ENCODE results near the gene RYR2.

RYR2 gene

GRCh38 chr1:237040823-237041222 lies 1.2 kb upstream of the RYR2 start:
- TF ChIP-seq CTCF (IDR thresholded peaks at IDR 0.05; ENCODE audit: control insufficient read depth, extremely low read depth, insufficient read depth) = no peak

GRCh38 chr1:237041461-237041794 lies 556 bp upstream of the RYR2 start:
- DNase-seq (ENCODE audit: low read depth) = no peak
- no peak for TF ChIP-seq CTCF (IDR thresholded peaks at IDR 0.05; ENCODE audit: control insufficient read depth, extremely low read depth, insufficient read depth)
- no peak overlapping the region for H3K4me3 ChIP-seq (ENCODE audit: low read depth, low read length)

More at GRCh38 chr1:237040823-237041222, 1.2 kb upstream of the RYR2 start:
- H3K4me3 ChIP-seq (ENCODE audit: low read depth, low read length) = no peak overlapping the region
- no peak for DNase-seq (ENCODE audit: low read depth)

GRCh38 chr1:237042526-237042891 lies 525 bp downstream of the RYR2 start:
- no peak overlapping the region for H3K4me3 ChIP-seq (ENCODE audit: low read depth, low read length)
- no peak for TF ChIP-seq CTCF (IDR thresholded peaks at IDR 0.05; ENCODE audit: control insufficient read depth, extremely low read depth, insufficient read depth)
- no peak for DNase-seq (ENCODE audit: low read depth)

GRCh38 chr1:237042892-237043576 lies 1.1 kb downstream of the RYR2 start:
- no peak for DNase-seq (ENCODE audit: low read depth)
- TF ChIP-seq CTCF (IDR thresholded peaks at IDR 0.05; ENCODE audit: control insufficient read depth, extremely low read depth, insufficient read depth) = no peak
- H3K4me3 ChIP-seq (ENCODE audit: low read depth, low read length) = no peak overlapping the region

- H3K4me3 ChIP-seq (ENCODE audit: low read depth, low read length) = no peak overlapping the region
- TF ChIP-seq CTCF (IDR thresholded peaks at IDR 0.05; ENCODE audit: control insufficient read depth, extremely low read depth, insufficient read depth) = no peak
- no peak for DNase-seq (ENCODE audit: low read depth)
These were observed 2.1 kb downstream of the RYR2 start for GRCh38 chr1:237043846-237044636.

GRCh38 chr1:237045278-237046016 lies 3.5 kb downstream of the RYR2 start:
- DNase-seq (ENCODE audit: low read depth) = no peak
- TF ChIP-seq CTCF (IDR thresholded peaks at IDR 0.05; ENCODE audit: control insufficient read depth, extremely low read depth, insufficient read depth) = no peak
- no peak overlapping the region for H3K4me3 ChIP-seq (ENCODE audit: low read depth, low read length)
